NCI-H2029 treated with DMSO at 0.1 percent for 48 hours (cell line): ENCODE measurements around the gene SLC48A1.

Experiments
- DNase-seq: peaks from one replicate; lab custom pipeline; 2025; lab: John Stamatoyannopoulos, UW

Gene SLC48A1

GRCh38 chr12:47773062-47773857 lies at the start of gene SLC48A1:
Gene SLC48A1 (plus strand): TSS chr12:47773238. CDS start chr12:47773305, 67 bp downstream.
- DNase-seq: no peak

GRCh38 chr12:47725091-47725772 lies 47.8 kb upstream of the SLC48A1 start, which contains the start of gene ENDOU:
Gene ENDOU (minus strand): TSS chr12:47725490. CDS start chr12:47725413, 77 bp downstream.
- DNase-seq: no peak

- DNase-seq: no peak
Observed at GRCh38 chr12:47725893-47726292, 47.1 kb upstream of the SLC48A1 start.

DNA sequence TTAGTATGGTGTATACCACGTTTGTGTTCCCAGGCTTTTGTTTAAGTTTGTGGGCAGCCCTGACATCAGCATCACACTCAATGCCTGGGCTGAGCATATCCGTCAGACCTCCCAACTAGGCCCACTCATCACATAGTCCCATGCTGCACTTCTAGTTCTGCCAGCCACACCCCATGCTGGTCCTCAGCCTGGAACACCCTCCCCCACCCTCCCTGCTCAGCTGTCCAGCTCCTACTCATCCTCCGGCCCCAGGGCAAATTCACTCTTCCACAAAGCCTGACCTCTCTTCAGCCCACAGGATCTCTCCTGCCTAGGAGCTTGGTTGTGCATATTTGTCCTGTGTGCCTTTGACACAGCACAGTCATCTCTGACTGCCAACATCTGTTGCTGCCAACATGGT lies 43.8 kb upstream of the SLC48A1 start:
- DNase-seq: no peak

DNA sequence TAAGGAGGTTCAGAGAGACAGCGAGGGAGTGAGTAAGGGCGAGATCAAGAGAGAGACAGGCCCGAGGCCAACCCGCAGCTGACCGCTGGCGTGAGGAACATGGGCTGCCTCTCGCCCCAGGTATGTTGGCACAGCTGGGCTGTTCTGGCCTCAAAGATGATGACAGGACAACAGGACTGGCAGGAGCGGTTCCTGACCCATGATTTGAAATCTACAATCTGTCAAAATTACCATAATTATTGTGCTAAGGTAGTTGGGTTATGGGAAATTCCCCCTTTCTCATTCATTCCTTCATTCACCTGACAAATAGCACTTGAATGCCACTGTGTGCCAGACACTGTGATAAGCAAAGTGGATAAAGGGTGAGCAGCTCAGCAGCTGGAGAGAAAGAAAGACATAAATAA lies 42.7 kb upstream of the SLC48A1 start:
- DNase-seq: peak; percentile 51

- DNase-seq: no peak
Observed at GRCh38 chr12:47731723-47732122, 41.3 kb upstream of the SLC48A1 start.

DNA sequence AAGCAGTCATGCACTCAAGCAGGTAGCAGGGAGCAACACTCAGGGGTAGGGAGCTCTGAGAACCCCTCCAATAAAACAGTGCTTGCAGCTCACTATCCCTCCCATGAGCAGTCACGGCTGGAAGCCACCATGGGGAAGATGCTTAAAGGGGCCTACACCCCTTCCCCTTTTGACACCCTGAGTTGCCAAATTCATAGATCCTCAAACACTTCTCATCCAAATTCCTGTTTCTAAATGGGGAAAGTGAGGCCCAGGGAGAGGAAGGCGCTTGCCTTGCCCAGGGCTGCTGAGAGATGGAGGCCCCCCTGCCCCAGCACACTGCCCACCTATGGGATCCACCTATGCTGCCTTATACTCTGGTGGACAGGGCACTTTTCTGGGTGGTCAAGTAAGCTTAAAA lies 40.5 kb upstream of the SLC48A1 start:
- no peak for DNase-seq

- no peak for DNase-seq
Observed at GRCh38 chr12:47733142-47733541, 39.9 kb upstream of the SLC48A1 start.

GRCh38 chr12:47734725-47735480 lies 38.1 kb upstream of the SLC48A1 start:
- DNase-seq: no peak

DNA sequence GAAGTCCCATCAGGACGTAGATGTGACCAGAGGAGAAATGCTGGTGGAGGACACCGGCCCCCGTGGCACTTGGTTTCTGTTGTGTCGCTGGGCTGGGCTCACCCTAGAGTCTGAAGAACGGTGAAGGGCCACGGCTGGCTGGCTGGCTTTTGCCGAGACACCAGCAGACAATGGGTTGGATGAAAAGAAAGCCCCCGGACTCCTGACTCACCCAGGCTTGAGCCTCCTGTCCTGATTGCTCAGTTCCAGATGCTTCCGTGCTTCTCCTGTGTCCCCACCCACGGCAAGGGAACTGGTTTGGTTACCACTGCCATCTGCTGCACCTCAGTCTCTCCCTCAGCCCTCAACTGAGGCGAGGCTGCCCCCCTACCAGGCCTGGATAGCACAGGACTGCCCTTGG lies 37.4 kb upstream of the SLC48A1 start:
- no peak for DNase-seq

DNA sequence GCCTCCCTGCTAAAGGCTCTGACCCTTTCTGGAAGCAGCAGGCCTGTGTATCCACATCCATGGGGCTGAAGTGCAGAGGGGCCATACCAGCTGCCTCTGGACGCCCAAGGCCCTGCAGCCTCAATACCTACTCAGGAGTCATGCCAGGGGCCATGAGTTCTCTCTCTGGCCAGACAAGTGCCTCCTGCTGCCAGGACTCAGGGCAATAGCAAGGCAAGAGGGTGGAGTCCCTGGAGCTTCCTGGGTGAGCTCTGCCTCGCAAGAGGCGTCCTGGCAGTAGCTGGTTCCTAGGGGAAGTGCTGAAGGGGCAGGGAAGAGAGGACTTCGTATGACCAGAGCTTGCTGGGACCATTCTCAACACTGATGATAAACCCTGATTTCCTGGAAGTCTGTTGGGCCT lies 36.8 kb upstream of the SLC48A1 start:
- no peak for DNase-seq

DNA sequence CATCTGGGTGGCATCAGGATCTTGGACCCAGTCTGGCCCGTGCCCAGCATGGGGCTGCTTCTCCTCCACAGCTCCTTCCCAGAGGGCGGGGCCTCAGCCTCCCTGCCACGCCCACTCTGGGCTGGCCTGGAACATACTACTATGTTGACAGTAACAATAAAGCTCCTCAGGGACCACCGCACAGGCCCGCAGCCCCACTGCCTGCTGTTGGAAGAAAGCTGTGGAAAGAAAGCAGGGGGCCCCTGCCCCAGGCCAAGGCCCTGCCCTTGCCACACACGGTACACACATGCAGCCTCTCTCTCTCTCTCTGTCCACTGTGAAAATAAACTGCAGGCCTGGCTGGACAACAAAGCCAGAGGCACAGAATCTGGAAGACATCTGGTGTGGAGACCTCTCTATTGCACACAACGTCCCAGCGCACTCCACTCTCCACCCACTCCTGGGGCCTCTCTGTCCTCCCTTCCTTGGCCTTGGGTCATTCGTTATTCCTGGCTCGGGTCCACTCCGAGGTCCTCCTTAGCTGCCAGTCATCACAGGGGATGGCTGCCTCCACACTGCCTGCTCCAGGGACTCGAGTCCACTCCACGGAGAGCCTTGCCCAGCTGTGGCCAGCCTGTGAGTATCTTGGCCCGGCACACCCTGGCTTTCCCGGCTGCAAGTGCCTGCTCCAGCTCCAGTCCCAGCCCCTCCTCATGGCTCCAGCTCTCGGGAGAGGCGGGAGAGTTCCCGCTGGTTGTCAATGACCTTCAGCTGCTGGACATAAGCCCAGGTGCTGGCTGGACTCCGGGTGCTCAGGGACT lies 36.0 kb upstream of the SLC48A1 start:
- DNase-seq: no peak

GRCh38 chr12:47737936-47738594 lies 35.0 kb upstream of the SLC48A1 start:
- no peak for DNase-seq

- DNase-seq: no peak
Observed at GRCh38 chr12:47739297-47739696, 33.7 kb upstream of the SLC48A1 start.

GRCh38 chr12:47739979-47740378 lies 33.1 kb upstream of the SLC48A1 start:
- DNase-seq: no peak

GRCh38 chr12:47740606-47741339 lies 32.3 kb upstream of the SLC48A1 start:
- no peak for DNase-seq

- peak; percentile 90 for DNase-seq
Observed at GRCh38 chr12:47741340-47741703, 31.7 kb upstream of the SLC48A1 start.

DNA sequence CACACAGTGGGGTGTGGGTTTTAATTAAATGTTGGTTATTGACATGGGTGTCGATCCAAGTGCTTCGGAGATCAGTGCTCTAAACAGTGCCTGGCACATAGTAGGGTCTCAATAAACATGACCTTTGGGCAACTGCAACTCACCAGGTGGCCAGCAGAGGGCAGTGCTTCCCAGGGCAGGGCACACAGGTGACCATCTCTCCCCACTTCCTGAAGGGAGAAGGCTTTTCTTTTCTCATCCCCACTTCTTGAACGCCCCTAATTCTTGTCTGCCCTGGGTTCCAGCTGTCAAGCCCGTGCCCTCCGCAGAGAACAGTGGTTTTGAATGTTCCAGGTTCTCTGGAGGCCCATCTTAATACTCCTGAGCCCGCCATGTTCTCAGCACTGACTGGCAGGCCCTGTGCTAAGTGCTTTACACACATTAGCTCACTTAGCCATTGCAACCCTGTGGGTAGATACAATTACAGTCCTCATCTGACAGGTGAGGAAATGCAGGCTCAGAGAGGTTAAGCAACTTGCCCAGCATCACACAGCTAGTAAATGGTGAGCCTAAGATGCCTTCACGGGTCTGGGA lies 30.7 kb upstream of the SLC48A1 start:
- DNase-seq: no peak

DNA sequence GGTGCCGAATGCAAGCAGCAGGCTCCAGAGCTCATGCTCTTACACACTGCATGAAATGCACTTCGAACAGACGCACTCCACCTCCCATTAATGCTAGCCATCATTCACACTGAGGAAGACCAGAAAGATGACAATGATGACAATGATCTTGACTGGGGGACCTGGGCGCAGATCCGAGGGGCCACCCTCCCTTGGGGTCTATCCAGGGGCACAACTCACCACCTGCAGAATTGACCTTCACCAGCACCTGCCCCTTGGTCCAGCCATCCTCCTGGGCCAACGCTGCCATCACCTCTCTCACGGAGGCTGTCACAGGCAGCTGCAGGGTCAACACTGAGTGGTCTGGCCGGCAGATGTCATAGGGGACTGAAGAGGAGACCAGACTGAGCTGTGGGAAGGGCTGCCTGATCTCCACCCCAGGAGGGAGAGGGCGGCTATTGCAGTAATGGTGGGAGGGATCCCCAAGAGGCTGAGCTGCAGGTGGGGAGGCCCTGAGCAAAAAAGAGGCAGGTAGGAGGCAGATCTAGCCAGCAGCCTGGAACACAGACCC lies 29.7 kb upstream of the SLC48A1 start:
- DNase-seq: no peak
